SU-DHL-6 (cell line): Measurements from ENCODE around the gene FABP3.

Source experiments
- EZH2phosphoT487 ChIP-seq: fragments of 200-600 bp; sonication (generic), shearing (Covaris generic); conservative IDR thresholded peaks from 2 replicates; pipeline ENCODE4 v1.6.1; 2018; ENCODE audit warnings: mild to moderate bottlenecking, antibody characterized with exemption, low read length, moderate library complexity, mixed read lengths
- TF ChIP-seq, protein P1 (sequence below): fragments of 200-600 bp; sonication (generic); IDR thresholded peaks from one replicate; pipeline ENCODE4 v1.5.1; 2017; ENCODE audit warnings: antibody characterized with exemption, mild to moderate bottlenecking, low read length, moderate library complexity; ENCODE audit not compliant: insufficient read depth, poor library complexity, severe bottlenecking

DNA sequence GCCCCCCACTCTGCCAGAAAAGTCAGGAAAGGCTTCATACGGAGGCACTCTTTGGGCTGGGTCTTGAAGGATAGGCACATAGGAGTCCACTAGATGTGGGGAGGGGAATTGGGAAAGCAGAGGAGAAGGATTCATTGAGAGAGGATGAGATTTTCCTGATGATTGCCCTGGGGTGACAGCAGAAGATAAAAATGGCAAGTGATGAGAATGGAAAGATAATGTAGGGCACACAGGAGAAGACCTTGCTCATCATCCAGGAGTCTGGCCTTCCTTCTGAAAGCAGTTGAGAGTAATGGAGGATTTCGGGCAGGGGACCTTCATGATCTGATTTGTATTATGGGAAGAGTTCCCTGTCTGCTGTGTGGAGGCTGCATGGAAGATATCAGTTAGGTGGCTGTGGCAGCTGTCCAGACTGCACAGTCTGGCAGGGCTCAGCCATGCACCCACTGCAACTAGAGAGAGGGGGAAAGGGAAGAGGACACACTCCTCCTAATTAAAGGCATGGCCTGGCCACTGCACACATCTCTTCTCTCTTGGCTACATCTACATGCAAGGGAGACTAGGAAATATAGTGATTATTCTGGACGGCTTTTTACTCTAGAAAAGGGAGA, 9.6 kb upstream of the FABP3 start:
- TF ChIP-seq, protein P1, sequence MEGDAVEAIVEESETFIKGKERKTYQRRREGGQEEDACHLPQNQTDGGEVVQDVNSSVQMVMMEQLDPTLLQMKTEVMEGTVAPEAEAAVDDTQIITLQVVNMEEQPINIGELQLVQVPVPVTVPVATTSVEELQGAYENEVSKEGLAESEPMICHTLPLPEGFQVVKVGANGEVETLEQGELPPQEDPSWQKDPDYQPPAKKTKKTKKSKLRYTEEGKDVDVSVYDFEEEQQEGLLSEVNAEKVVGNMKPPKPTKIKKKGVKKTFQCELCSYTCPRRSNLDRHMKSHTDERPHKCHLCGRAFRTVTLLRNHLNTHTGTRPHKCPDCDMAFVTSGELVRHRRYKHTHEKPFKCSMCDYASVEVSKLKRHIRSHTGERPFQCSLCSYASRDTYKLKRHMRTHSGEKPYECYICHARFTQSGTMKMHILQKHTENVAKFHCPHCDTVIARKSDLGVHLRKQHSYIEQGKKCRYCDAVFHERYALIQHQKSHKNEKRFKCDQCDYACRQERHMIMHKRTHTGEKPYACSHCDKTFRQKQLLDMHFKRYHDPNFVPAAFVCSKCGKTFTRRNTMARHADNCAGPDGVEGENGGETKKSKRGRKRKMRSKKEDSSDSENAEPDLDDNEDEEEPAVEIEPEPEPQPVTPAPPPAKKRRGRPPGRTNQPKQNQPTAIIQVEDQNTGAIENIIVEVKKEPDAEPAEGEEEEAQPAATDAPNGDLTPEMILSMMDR: no peak
- no peak for TF ChIP-seq EZH2phosphoT487
